A673 (cell line): ENCODE measurements around the gene TXN2. TPM values are rescaled to one million over a fixed set of nuclear protein-coding genes. Genes with fewer than 3 reads are reported as not detected.

Source experiments
- BruUV-seq: library from RNA; stranded (reverse); fragments of 400-500 nt; replicated peaks from 2 replicates; lab custom pipeline; 2021; lab: Mats Ljungman, UMichigan
- CTCF ChIA-PET: fragments of 300-600 bp; sonication (Branson Sonifier 250); formaldehyde crosslinking; loops from one replicate; lab custom pipeline; 2022; ENCODE audit warnings: antibody characterized with exemption; lab: Charles Lee
- POLR2A ChIA-PET: fragments of 300-600 bp; sonication (Branson Sonifier 250); formaldehyde crosslinking; loops from one replicate; lab custom pipeline; 2022; ENCODE audit warnings: antibody characterized with exemption; ENCODE audit not compliant: low non-redundant PET; lab: Charles Lee
- DNase-seq: peaks from one replicate; pipeline ENCODE4 v3.0.0-alpha.2; 2015; ENCODE audit warnings: low spot score
- H3K27ac ChIP-seq: fragments of 200-600 bp; sonication (generic); 2 replicates; pipeline ENCODE4 v1.5.1; 2016; ENCODE audit warnings: mixed run types, low read depth, mild to moderate bottlenecking, mixed read lengths, antibody characterized with exemption, low read length; ENCODE audit not compliant: poor library complexity, severe bottlenecking
- H3K27me3 ChIP-seq: fragments of 200-600 bp; sonication (generic); replicated peaks from 2 replicates; pipeline ENCODE4 v1.6.1; 2017; ENCODE audit warnings: mixed run types, low read depth, mild to moderate bottlenecking, mixed read lengths, antibody characterized with exemption, low read length; ENCODE audit not compliant: insufficient read depth, poor library complexity
- H3K36me3 ChIP-seq: fragments of 200-600 bp; sonication (generic); 2 replicates; pipeline ENCODE4 v1.6.1; 2016; ENCODE audit warnings: mixed run types, mild to moderate bottlenecking, mixed read lengths, antibody characterized with exemption, low read length; ENCODE audit not compliant: insufficient read depth, poor library complexity, severe bottlenecking
- H3K4me1 ChIP-seq: fragments of 200-600 bp; sonication (generic); 2 replicates; pipeline ENCODE4 v1.6.1; 2017; ENCODE audit warnings: mixed run types, mild to moderate bottlenecking, mixed read lengths, antibody characterized with exemption, low read length; ENCODE audit not compliant: insufficient read depth, poor library complexity, severe bottlenecking
- H3K4me3 ChIP-seq: fragments of 200-600 bp; sonication (generic); 2 replicates; pipeline ENCODE4 v1.5.1; 2016; ENCODE audit warnings: low read depth, mixed run types, mild to moderate bottlenecking, mixed read lengths, low read length; ENCODE audit not compliant: poor library complexity, severe bottlenecking
- H3K9me3 ChIP-seq: fragments of 200-600 bp; sonication (generic); 2 replicates; pipeline ENCODE4 v1.6.1; 2016; ENCODE audit warnings: mixed run types, low read depth, mild to moderate bottlenecking, mixed read lengths, antibody characterized with exemption, low read length; ENCODE audit not compliant: poor library complexity, severe bottlenecking
- EZH2 ChIP-seq: fragments of 200-600 bp; sonication (generic); IDR thresholded peaks from 2 replicates; pipeline ENCODE4 v1.6.1; 2017; ENCODE audit warnings: borderline replicate concordance, low read depth, mild to moderate bottlenecking, mixed read lengths, antibody characterized with exemption, low read length; ENCODE audit not compliant: poor library complexity, severe bottlenecking
- intact Hi-C: fragments of 100-400 bp; cut with micrococcal nuclease; formaldehyde crosslinking; loops from one replicate; pipeline ENCODE4 v1.10.0; 2022; ENCODE audit not compliant: unreplicated experiment
- total RNA-seq: library from RNA; stranded (reverse); gene quantifications from 2 replicates; pipeline ENCODE4 v1.2.3, GENCODE V29; 2021
- TF ChIP-seq, protein P1 (sequence below): fragments of 300-800, 200-600 bp; sonication (generic); conservative IDR thresholded peaks from 2 replicates; pipeline ENCODE4 v1.5.1; 2017; ENCODE audit warnings: low read depth, mild to moderate bottlenecking, antibody characterized with exemption, low read length, moderate library complexity, mixed read lengths

The TXN2 gene
- total RNA-seq, 1 experiment from 2014 or later, result 85.4 TPM

DNA sequence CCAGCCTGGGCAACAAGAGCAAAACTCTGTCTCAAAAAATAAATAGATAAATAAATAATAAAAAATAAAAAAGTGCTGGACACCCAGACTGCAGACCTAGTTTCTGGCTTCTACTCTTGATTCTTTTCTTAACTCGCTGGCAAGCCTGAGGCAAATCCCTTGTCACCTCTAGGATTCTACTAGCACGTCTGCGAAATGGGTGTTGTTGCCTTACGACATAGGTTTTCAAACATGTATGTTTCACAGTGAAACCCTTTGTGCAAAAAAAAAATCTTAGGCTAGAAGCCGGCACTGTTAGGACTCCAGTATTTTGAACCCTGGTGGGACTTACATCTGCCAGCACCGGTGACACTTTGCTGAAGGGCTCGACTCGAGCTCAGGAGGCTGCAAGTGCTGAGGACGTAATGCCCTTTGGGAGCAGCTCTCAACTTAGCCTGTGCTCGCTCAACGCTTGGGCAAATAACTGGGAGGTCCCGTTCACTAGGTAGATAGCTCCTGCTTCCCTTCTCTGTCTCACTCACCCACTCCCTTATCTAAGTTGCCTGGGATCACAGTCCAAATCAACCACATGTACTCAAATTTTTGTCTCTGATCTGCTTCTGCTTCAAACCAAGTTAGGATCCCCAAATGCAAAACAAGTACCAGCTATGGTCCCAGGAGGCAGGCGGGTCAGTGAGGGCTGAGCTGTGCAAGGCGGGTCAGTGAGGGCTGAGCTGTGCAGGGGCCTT lies 59.0 kb downstream of the TXN2 start:
- Histone ChIP-seq H3K27me3 (no peaks in the 10 kb centered on the region), H3K27ac (no peak overlapping the region), H3K9me3 (no peaks in the 10 kb centered on the region), H3K36me3 (no peaks in the 10 kb centered on the region), H3K4me1 (peaks cover 6% of the 10 kb centered on the region), H3K4me3 (no peak overlapping the region)
- ChIA-PET POLR2A (no interaction called here), CTCF (no interaction called here)
- DNase-seq, result no peak
- intact Hi-C loops, result no loop called here
- TF ChIP-seq, protein P1, sequence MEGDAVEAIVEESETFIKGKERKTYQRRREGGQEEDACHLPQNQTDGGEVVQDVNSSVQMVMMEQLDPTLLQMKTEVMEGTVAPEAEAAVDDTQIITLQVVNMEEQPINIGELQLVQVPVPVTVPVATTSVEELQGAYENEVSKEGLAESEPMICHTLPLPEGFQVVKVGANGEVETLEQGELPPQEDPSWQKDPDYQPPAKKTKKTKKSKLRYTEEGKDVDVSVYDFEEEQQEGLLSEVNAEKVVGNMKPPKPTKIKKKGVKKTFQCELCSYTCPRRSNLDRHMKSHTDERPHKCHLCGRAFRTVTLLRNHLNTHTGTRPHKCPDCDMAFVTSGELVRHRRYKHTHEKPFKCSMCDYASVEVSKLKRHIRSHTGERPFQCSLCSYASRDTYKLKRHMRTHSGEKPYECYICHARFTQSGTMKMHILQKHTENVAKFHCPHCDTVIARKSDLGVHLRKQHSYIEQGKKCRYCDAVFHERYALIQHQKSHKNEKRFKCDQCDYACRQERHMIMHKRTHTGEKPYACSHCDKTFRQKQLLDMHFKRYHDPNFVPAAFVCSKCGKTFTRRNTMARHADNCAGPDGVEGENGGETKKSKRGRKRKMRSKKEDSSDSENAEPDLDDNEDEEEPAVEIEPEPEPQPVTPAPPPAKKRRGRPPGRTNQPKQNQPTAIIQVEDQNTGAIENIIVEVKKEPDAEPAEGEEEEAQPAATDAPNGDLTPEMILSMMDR, result no peak
- no peak for TF ChIP-seq EZH2
- no TSS peak for BruUV-seq

DNA sequence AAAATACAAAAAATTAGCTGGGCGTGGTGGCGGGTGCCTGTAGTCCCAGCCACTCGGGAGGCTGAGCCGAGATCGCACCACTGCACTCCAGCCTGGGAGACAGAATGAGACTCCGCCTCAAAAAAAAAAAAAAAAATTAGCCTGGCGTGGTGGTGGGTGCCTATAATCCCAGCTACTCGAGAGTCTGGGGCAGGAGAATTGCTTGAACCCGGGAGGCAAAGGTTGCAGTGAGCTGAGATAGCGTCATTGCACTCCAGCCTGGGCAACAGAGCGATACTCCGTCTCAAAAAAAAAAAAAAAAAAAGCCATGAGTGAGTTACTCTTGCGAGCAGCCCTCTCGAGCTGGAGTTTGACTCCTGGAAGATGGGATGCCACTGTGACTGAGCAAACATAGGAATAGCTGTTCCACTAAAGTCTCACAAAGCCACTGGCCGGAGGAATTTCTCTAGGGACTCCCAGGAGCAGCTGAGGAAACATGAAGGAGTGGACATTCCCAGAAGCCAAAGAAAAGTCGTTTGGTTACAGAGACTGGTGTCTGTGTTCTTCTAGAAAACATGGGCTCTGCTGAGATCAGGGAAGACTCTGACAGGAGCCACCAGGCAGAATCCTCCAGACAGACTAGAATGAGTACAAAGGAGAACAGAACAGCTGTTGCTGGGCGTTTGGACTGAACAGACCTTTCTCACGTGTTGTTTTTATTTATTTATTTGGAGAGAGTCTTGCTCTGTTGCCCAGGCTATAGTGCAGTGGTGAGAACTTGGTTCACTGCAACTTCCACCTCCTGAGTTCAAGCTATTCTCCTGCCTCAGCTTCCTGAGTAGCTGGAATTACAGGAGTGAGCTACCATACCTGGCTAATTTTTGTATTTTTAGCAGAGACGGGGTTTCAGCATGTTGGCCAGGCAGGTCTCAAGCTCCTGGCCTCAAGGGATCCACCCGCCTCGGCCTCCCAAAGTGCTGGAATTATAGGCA lies 61.2 kb downstream of the TXN2 start:
- Histone ChIP-seq H3K4me3 (no peak overlapping the region), H3K27me3 (no peaks in the 10 kb centered on the region), H3K9me3 (no peaks in the 10 kb centered on the region), H3K36me3 (no peaks in the 10 kb centered on the region), H3K4me1 (no peaks in the 10 kb centered on the region), H3K27ac (no peak overlapping the region)
- no TSS peak for BruUV-seq
- CTCF ChIA-PET, result interaction anchor here (0.6 kb wide), 1 partner anchor 50 kb away, joined by 4 read pairs; no protein-coding TSS in a partner anchor
- intact Hi-C loops, result no loop called here
- POLR2A ChIA-PET, result interaction anchor here (0.6 kb wide), 1 partner anchor 35 kb away, joined by 6 read pairs; no protein-coding TSS in a partner anchor
- no peak for DNase-seq
- TF ChIP-seq, protein P1, result no peak
- no peak for TF ChIP-seq EZH2

DNA sequence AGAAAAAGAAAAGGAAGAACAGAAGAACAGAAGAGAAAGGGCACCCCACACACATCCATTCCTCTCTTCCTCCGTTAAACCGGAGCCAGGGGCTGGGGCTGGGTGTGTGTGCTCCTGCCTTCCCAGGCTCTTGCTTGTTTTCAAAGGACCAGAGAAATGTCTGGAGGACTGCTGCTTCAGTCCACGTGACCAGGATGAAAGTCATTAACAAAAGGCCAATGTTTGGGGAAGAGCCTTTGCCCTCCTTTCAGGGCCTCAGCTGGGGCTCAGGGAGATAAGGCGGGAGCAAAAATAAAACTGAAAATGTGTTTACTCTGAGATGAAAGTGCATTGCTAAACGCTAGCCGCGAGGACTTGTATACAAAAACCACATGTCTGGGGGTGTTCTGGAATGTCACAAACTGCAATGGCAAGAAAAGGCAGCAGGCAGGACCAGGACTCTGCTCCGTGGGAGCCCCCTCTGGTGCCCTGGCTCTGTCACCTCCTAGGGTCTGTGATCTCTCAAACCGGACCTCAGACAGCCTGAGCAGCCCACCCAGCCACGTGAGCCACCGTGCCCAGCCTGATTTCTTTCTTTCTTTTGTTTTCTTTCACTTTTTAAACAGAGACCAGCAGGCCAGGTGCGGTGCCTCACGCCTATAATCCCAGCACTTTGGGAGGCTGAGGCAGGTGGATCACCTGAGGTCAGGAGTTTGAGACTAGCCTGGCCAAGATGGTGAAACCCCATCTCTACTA lies 62.1 kb downstream of the TXN2 start:
- no peak for DNase-seq
- Histone ChIP-seq H3K9me3 (no peaks in the 10 kb centered on the region), H3K27ac (no peak overlapping the region), H3K27me3 (no peaks in the 10 kb centered on the region), H3K36me3 (no peaks in the 10 kb centered on the region), H3K4me3 (no peak overlapping the region), H3K4me1 (no peaks in the 10 kb centered on the region)
- ChIA-PET CTCF (no interaction called here), POLR2A (interaction anchor here (0.6 kb wide), 1 partner anchor 36 kb away, joined by 6 read pairs; no protein-coding TSS in a partner anchor)
- BruUV-seq, result no TSS peak
- TF ChIP-seq EZH2, result no peak
- TF ChIP-seq, protein P1, result no peak
- intact Hi-C loops, result no loop called here
